DND-41 (cell line): ENCODE data around the gene RELT.

Experiments
- ATAC-seq: fragments of 200-7000 bp; cut with Tn5 transposase; 3 replicates; pipeline ENCODE4 v1.9.1; 2021; ENCODE audit warnings: low read depth; ENCODE audit not compliant: insufficient read depth
- DNase-seq: peaks from one replicate; pipeline ENCODE4 v3.0.0-alpha.2; 2020
- H2AFZ ChIP-seq: 2 replicates; pipeline ENCODE4 v1.6.0; 2012; ENCODE audit warnings: low read depth, low read length
- H3K27ac ChIP-seq: 2 replicates; pipeline ENCODE4 v1.5.1; 2012; ENCODE audit warnings: low read length, inconsistent platforms
- H3K27me3 ChIP-seq: fragments of 200-600 bp; sonication (generic); 2 replicates; pipeline ENCODE4 v1.6.0; 2012; ENCODE audit warnings: low read length, mild to moderate bottlenecking, inconsistent platforms; ENCODE audit not compliant: insufficient read depth, poor library complexity
- H3K36me3 ChIP-seq: 2 replicates; pipeline ENCODE4 v1.5.1; 2012; ENCODE audit warnings: low read length, inconsistent platforms; ENCODE audit not compliant: insufficient read depth
- H3K4me1 ChIP-seq: 2 replicates; pipeline ENCODE4 v1.5.1; 2012; ENCODE audit warnings: mild to moderate bottlenecking, low read length; ENCODE audit not compliant: insufficient read depth
- H3K4me2 ChIP-seq: 2 replicates; pipeline ENCODE4 v1.6.0; 2012; ENCODE audit warnings: mild to moderate bottlenecking, moderate library complexity, low read length, inconsistent platforms; ENCODE audit not compliant: insufficient read depth
- H3K4me3 ChIP-seq, 2 experiments: fragments of 200-600 bp in 1 of 2; shearing (Covaris generic) in 1 of 2; 2 replicates each; pipeline ENCODE4 v1.5.1; 2012 to 2016; ENCODE audit warnings: inconsistent platforms in 2 of 2, low read length in 2 of 2, mild to moderate bottlenecking in 2 of 2, low read depth in 1 of 2, moderate library complexity in 1 of 2
- H3K79me2 ChIP-seq: 2 replicates; pipeline ENCODE4 v1.6.0; 2012; ENCODE audit warnings: low read length, inconsistent platforms; ENCODE audit not compliant: insufficient read depth
- H3K9ac ChIP-seq: 2 replicates; pipeline ENCODE4 v1.6.0; 2012; ENCODE audit warnings: low read depth, mild to moderate bottlenecking, inconsistent platforms, low read length, moderate library complexity
- H3K9me3 ChIP-seq: 2 replicates; pipeline ENCODE4 v1.5.1; 2012; ENCODE audit warnings: low read length, moderate library complexity, mild to moderate bottlenecking, inconsistent platforms; ENCODE audit not compliant: insufficient read depth, severe bottlenecking
- H4K20me1 ChIP-seq: 2 replicates; pipeline ENCODE4 v1.6.0; 2012; ENCODE audit warnings: low read length; ENCODE audit not compliant: insufficient read depth
- CTCF ChIP-seq: IDR thresholded peaks from 2 replicates; pipeline ENCODE4 v1.5.1; 2012; ENCODE audit warnings: borderline replicate concordance, low read length, moderate library complexity, mild to moderate bottlenecking; ENCODE audit not compliant: poor library complexity, severe bottlenecking; ENCODE audit errors: extremely low read depth
- EZH2 ChIP-seq: IDR thresholded peaks from 3 replicates; pipeline ENCODE4 v1.6.1; 2012; ENCODE audit warnings: borderline replicate concordance, low read depth, mild to moderate bottlenecking, moderate library complexity, low read length, inconsistent platforms; ENCODE audit not compliant: severe bottlenecking

RELT gene

GRCh38 chr11:73356979-73357860, 19.0 kb upstream of the RELT start:
- Histone ChIP-seq H3K9ac (no peak overlapping the region), H3K27ac (no peak overlapping the region), H3K36me3 (no peaks in the 10 kb centered on the region), H3K4me2 (no peak overlapping the region), H2AFZ (no peak overlapping the region), H3K27me3 (no peaks in the 10 kb centered on the region), H4K20me1 (peaks cover 3% of the 10 kb centered on the region; the same call in 1 of the 2 replicates), H3K79me2 (no peaks in the 10 kb centered on the region), H3K9me3 (no peaks in the 10 kb centered on the region), H3K4me1 (no peaks in the 10 kb centered on the region; the same call in 1 of the 2 replicates), H3K4me3 (no peak overlapping the region)
- DNase-seq, result no peak
- TF ChIP-seq CTCF, result no peak
- TF ChIP-seq EZH2, result no peak
- no peak for ATAC-seq

- no peak for ATAC-seq
- TF ChIP-seq EZH2 (no peak), CTCF (no peak)
- H3K9me3 ChIP-seq, result no peaks in the 10 kb centered on the region
Measured at GRCh38 chr11:73358071-73358470, 18.1 kb upstream of the RELT start.

GRCh38 chr11:73359341-73359740, 16.9 kb upstream of the RELT start:
- no peak overlapping the region for H3K4me3 ChIP-seq
- no peaks in the 10 kb centered on the region for H3K27me3 ChIP-seq
- no peak for DNase-seq
- TF ChIP-seq EZH2, result no peak
- TF ChIP-seq CTCF, result no peak
- no peaks in the 10 kb centered on the region for H3K79me2 ChIP-seq
- no peaks in the 10 kb centered on the region for H3K9me3 ChIP-seq
- no peaks in the 10 kb centered on the region for H3K36me3 ChIP-seq
- H3K4me2 ChIP-seq, result no peak overlapping the region
- no peak for ATAC-seq
- H3K27ac ChIP-seq, result no peak overlapping the region
- no peaks in the 10 kb centered on the region for H3K4me1 ChIP-seq
- H2AFZ ChIP-seq, result no peak overlapping the region
- H3K9ac ChIP-seq, result no peak overlapping the region
- peaks cover 3% of the 10 kb centered on the region; the same call in 1 of the 2 replicates for H4K20me1 ChIP-seq

More at GRCh38 chr11:73358071-73358470, 18.1 kb upstream of the RELT start:
- no peak overlapping the region for H3K4me3 ChIP-seq
- no peak overlapping the region for H3K4me2 ChIP-seq
- H3K27me3 ChIP-seq, result no peaks in the 10 kb centered on the region
- H3K4me1 ChIP-seq, result no peaks in the 10 kb centered on the region; the same call in 1 of the 2 replicates
- no peak overlapping the region for H2AFZ ChIP-seq
- H4K20me1 ChIP-seq, result peaks cover 3% of the 10 kb centered on the region; the same call in 1 of the 2 replicates
- no peaks in the 10 kb centered on the region for H3K36me3 ChIP-seq
- no peak overlapping the region for H3K9ac ChIP-seq
- no peak overlapping the region for H3K27ac ChIP-seq
- no peaks in the 10 kb centered on the region for H3K79me2 ChIP-seq
- DNase-seq, result no peak
